Epithelial cell of esophagus (primary cell): ENCODE measurements around the gene ZNF154.

ENCODE experiments used
- DNase-seq: peaks from one replicate; pipeline ENCODE4 v3.0.0; 2010; ENCODE audit warnings: low read depth
- H3K4me3 ChIP-seq: 2 replicates; pipeline ENCODE4 v1.5.1; 2011; ENCODE audit warnings: mild to moderate bottlenecking, low read length, control low read depth
- TF ChIP-seq, protein P1 (sequence below): IDR thresholded peaks from 2 replicates; pipeline ENCODE4 v1.5.1; 2011; ENCODE audit warnings: low read depth, mild to moderate bottlenecking, low read length, control low read depth, inconsistent platforms; ENCODE audit not compliant: insufficient read depth; ENCODE audit errors: missing control alignments

ZNF154 gene

DNA sequence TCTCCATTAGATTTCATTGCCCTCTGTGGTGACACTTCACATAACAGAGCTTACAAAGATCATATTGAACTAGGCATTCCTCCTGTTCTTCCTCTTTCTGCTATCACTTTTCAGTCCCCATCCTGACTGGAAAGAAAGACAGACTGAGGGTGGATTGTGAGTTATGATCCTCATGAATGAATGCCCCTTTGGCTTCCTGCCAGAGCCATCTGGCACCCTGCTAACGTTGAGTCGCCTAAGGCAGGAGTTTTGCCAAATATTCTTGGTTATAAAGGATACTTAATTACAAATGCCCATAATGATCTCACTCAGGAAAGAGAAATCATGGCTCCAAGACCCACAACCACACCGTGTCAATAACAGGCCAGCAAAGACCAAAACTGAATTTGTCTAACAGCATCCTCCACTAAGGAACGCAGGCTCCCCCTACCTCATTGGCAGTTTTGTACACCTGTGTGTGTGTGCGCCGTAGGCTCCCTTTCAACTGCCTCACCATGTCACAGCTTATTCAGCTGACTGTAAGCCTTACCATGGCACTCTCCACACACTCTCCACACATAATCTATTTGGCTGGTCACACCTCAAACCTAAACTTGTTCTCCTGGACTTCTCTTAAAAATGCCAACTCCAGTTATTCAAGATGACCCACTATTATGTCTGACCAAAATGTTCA lies 60.5 kb downstream of the ZNF154 start:
- no peak overlapping the region for H3K4me3 ChIP-seq
- no peak for DNase-seq
- TF ChIP-seq, protein P1, sequence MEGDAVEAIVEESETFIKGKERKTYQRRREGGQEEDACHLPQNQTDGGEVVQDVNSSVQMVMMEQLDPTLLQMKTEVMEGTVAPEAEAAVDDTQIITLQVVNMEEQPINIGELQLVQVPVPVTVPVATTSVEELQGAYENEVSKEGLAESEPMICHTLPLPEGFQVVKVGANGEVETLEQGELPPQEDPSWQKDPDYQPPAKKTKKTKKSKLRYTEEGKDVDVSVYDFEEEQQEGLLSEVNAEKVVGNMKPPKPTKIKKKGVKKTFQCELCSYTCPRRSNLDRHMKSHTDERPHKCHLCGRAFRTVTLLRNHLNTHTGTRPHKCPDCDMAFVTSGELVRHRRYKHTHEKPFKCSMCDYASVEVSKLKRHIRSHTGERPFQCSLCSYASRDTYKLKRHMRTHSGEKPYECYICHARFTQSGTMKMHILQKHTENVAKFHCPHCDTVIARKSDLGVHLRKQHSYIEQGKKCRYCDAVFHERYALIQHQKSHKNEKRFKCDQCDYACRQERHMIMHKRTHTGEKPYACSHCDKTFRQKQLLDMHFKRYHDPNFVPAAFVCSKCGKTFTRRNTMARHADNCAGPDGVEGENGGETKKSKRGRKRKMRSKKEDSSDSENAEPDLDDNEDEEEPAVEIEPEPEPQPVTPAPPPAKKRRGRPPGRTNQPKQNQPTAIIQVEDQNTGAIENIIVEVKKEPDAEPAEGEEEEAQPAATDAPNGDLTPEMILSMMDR, result no peak
